HuH-7.5 (cell line): ENCODE measurements around the gene TOP1.
A peak's percentile ranks its signal among the peaks of the same experiment; 100 is the strongest.
"Not testable (repeated sequence)": the region's sequence is repeated elsewhere in the genome, so short reads cannot be mapped to it uniquely, and the experiment has no call there.

Experiments used
- DNase-seq: peaks from one replicate; pipeline ENCODE4 v3.0.0; 2011; ENCODE audit warnings: low spot score

Gene TOP1

GRCh38 chr20:41131594-41132387 is 103.2 kb downstream of the TOP1 start:
- no peak for DNase-seq

GRCh38 chr20:41132388-41132775 is 103.8 kb downstream of the TOP1 start:
- not testable (repeated sequence) for DNase-seq

GRCh38 chr20:41133709-41134361 is 105.2 kb downstream of the TOP1 start:
- no peak for DNase-seq

- no peak for DNase-seq
These were observed 106.0 kb downstream of the TOP1 start for GRCh38 chr20:41134362-41135186.

- DNase-seq = peak; percentile 87
These were observed 106.7 kb downstream of the TOP1 start for GRCh38 chr20:41135187-41135887.

- no peak for DNase-seq
These were observed 107.5 kb downstream of the TOP1 start for GRCh38 chr20:41135888-41136679.

GRCh38 chr20:41136680-41137613 is 108.3 kb downstream of the TOP1 start, which contains the start of gene PLCG1:
TSS of gene PLCG1 (plus strand) at chr20:41137543. CDS start at chr20:41137642, 99 bp downstream.
- peak; percentile 97 for DNase-seq

GRCh38 chr20:41137614-41138474 is 109.2 kb downstream of the TOP1 start:
- DNase-seq = peak; percentile 82

GRCh38 chr20:41138475-41139226 is 110.0 kb downstream of the TOP1 start:
- DNase-seq = peak; percentile 48

GRCh38 chr20:41139227-41140093 is 110.8 kb downstream of the TOP1 start:
- no peak for DNase-seq

GRCh38 chr20:41140226-41141133 is 111.9 kb downstream of the TOP1 start:
- no peak for DNase-seq

GRCh38 chr20:41141153-41141815 is 112.7 kb downstream of the TOP1 start:
- DNase-seq = no peak

GRCh38 chr20:41142245-41142644 is 113.6 kb downstream of the TOP1 start:
- no peak for DNase-seq

- DNase-seq = no peak
These were observed 114.3 kb downstream of the TOP1 start for GRCh38 chr20:41142919-41143318.

GRCh38 chr20:41143354-41143753 is 114.7 kb downstream of the TOP1 start:
- DNase-seq = no peak

GRCh38 chr20:41145317-41145716 is 116.7 kb downstream of the TOP1 start:
- DNase-seq = no peak
